Astrocyte (in vitro differentiated cells and primary cell): ENCODE results near the gene WHRN. TPM values are rescaled to one million over a fixed set of nuclear protein-coding genes. Genes with fewer than 3 reads are reported as not detected.

Experiments used
- DNase-seq: peaks from one replicate; pipeline ENCODE4 v3.0.0-alpha.2; 2010; ENCODE audit warnings: low read depth
- FAIRE-seq: peaks from 2 replicates; lab custom pipeline; 2011; peaks lifted over from hg19 to GRCh38; lab: Jason Lieb, UNC
- H2AFZ ChIP-seq: 2 replicates; pipeline ENCODE4 v1.6.0; 2012; ENCODE audit warnings: low read depth, low read length, inconsistent platforms
- H3K27ac ChIP-seq: 2 replicates; pipeline ENCODE4 v1.5.1; 2011; ENCODE audit warnings: low read depth, low read length, inconsistent platforms
- H3K27me3 ChIP-seq: 2 replicates; pipeline ENCODE4 v1.6.0; 2011; ENCODE audit warnings: low read length, inconsistent platforms; ENCODE audit not compliant: insufficient read depth
- H3K36me3 ChIP-seq: 2 replicates; pipeline ENCODE4 v1.5.1; 2011; ENCODE audit warnings: low read length, inconsistent platforms; ENCODE audit not compliant: insufficient read depth
- H3K4me1 ChIP-seq: 2 replicates; pipeline ENCODE4 v1.5.1; 2011; ENCODE audit warnings: low read length, inconsistent platforms; ENCODE audit not compliant: insufficient read depth
- H3K4me2 ChIP-seq: 2 replicates; pipeline ENCODE4 v1.6.0; 2012; ENCODE audit warnings: low read length, inconsistent platforms
- H3K4me3 ChIP-seq: 2 replicates; pipeline ENCODE4 v1.5.1; 2011; ENCODE audit warnings: low read depth, mild to moderate bottlenecking, low read length, inconsistent platforms; ENCODE audit not compliant: insufficient read depth
- H3K79me2 ChIP-seq: 2 replicates; pipeline ENCODE4 v1.6.0; 2012; ENCODE audit warnings: mild to moderate bottlenecking, low read length, inconsistent platforms; ENCODE audit not compliant: insufficient read depth
- H3K9ac ChIP-seq: 2 replicates; pipeline ENCODE4 v1.6.0; 2012; ENCODE audit warnings: mild to moderate bottlenecking, low read length, inconsistent platforms
- H3K9me3 ChIP-seq: 2 replicates; pipeline ENCODE4 v1.5.1; 2012; ENCODE audit warnings: low read depth, mild to moderate bottlenecking, low read length, inconsistent platforms; ENCODE audit not compliant: insufficient read depth
- H4K20me1 ChIP-seq: 2 replicates; pipeline ENCODE4 v1.6.0; 2012; ENCODE audit warnings: low read length, inconsistent platforms; ENCODE audit not compliant: insufficient read depth
- H3K27ac Mint-ChIP-seq: one replicate; pipeline ENCODE4 v1.8.0; 2021; ENCODE audit warnings: mild to moderate bottlenecking, mixed read lengths; ENCODE audit not compliant: unreplicated experiment
- H3K27me3 Mint-ChIP-seq: one replicate; pipeline ENCODE4 v1.8.0; 2021; ENCODE audit warnings: low read depth, mixed read lengths; ENCODE audit not compliant: unreplicated experiment
- H3K36me3 Mint-ChIP-seq: one replicate; pipeline ENCODE4 v1.8.0; 2021; ENCODE audit warnings: low read depth, mixed read lengths; ENCODE audit not compliant: unreplicated experiment
- H3K4me1 Mint-ChIP-seq: one replicate; pipeline ENCODE4 v1.8.0; 2021; ENCODE audit warnings: low read depth, mixed read lengths; ENCODE audit not compliant: unreplicated experiment
- H3K4me3 Mint-ChIP-seq: one replicate; pipeline ENCODE4 v1.8.0; 2021; ENCODE audit warnings: mild to moderate bottlenecking, moderate library complexity, mixed read lengths; ENCODE audit not compliant: unreplicated experiment
- H3K9me3 Mint-ChIP-seq: one replicate; pipeline ENCODE4 v1.8.0; 2021; ENCODE audit warnings: mild to moderate bottlenecking, mixed read lengths; ENCODE audit not compliant: unreplicated experiment
- EZH2 ChIP-seq: IDR thresholded peaks from 2 replicates; pipeline ENCODE4 v1.6.1; 2012; ENCODE audit warnings: mild to moderate bottlenecking, low read length, inconsistent platforms; ENCODE audit not compliant: insufficient read depth
- total RNA-seq: library from RNA; stranded (reverse); gene quantifications from 2 replicates; pipeline ENCODE4 v1.2.1, GENCODE V29; 2021
- TF ChIP-seq, protein P1 (sequence below): IDR thresholded peaks from 2 replicates; pipeline ENCODE4 v1.5.1; 2011; ENCODE audit warnings: low read depth, mild to moderate bottlenecking, inconsistent platforms, low read length, moderate library complexity; ENCODE audit not compliant: insufficient read depth

Gene WHRN
- total RNA-seq, 1 donor from 2014 or later = 10.2 TPM

DNA sequence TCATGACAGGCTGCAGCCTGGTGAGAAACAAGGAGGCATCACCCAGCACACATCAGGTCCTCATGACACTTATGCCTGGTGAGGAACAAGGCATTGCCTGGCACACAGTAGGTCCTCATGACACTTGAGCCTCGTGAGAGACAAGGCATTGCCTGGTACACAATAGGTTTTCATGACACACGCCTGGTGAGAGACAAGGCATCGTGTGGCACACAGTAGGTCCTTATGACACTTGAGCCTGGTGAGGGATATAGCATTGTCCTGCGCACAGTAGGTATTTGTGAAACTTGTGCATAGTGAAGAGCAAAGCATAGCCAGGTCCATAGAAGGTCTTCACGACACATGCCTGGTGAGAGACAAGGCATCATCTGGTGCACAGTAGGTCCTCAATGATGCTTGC, 23.5 kb downstream of the WHRN start:
- Mint-ChIP-seq H3K4me3 (no peak overlapping the region), H3K36me3 (peaks cover 16% of the 10 kb centered on the region), H3K27ac (no peak overlapping the region), H3K27me3 (peaks cover 26% of the 10 kb centered on the region), H3K4me1 (peaks cover 10% of the 10 kb centered on the region), H3K9me3 (no peaks in the 10 kb centered on the region)
- no peak for TF ChIP-seq EZH2
- TF ChIP-seq, protein P1, sequence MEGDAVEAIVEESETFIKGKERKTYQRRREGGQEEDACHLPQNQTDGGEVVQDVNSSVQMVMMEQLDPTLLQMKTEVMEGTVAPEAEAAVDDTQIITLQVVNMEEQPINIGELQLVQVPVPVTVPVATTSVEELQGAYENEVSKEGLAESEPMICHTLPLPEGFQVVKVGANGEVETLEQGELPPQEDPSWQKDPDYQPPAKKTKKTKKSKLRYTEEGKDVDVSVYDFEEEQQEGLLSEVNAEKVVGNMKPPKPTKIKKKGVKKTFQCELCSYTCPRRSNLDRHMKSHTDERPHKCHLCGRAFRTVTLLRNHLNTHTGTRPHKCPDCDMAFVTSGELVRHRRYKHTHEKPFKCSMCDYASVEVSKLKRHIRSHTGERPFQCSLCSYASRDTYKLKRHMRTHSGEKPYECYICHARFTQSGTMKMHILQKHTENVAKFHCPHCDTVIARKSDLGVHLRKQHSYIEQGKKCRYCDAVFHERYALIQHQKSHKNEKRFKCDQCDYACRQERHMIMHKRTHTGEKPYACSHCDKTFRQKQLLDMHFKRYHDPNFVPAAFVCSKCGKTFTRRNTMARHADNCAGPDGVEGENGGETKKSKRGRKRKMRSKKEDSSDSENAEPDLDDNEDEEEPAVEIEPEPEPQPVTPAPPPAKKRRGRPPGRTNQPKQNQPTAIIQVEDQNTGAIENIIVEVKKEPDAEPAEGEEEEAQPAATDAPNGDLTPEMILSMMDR = no peak
- H3K79me2 ChIP-seq = no peaks in the 10 kb centered on the region
- no peak for FAIRE-seq
- H3K27me3 ChIP-seq = peaks cover 3% of the 10 kb centered on the region
- no peaks in the 10 kb centered on the region for H3K36me3 ChIP-seq
- no peaks in the 10 kb centered on the region for H3K9me3 ChIP-seq
- peaks cover 8% of the 10 kb centered on the region for H3K4me1 ChIP-seq
- H4K20me1 ChIP-seq = peaks cover 12% of the 10 kb centered on the region
- H2AFZ ChIP-seq = no peak overlapping the region
- DNase-seq = no peak
- no peak overlapping the region for H3K4me3 ChIP-seq
- H3K27ac ChIP-seq = no peak overlapping the region
- H3K4me2 ChIP-seq = no peak overlapping the region
- no peak overlapping the region for H3K9ac ChIP-seq

DNA sequence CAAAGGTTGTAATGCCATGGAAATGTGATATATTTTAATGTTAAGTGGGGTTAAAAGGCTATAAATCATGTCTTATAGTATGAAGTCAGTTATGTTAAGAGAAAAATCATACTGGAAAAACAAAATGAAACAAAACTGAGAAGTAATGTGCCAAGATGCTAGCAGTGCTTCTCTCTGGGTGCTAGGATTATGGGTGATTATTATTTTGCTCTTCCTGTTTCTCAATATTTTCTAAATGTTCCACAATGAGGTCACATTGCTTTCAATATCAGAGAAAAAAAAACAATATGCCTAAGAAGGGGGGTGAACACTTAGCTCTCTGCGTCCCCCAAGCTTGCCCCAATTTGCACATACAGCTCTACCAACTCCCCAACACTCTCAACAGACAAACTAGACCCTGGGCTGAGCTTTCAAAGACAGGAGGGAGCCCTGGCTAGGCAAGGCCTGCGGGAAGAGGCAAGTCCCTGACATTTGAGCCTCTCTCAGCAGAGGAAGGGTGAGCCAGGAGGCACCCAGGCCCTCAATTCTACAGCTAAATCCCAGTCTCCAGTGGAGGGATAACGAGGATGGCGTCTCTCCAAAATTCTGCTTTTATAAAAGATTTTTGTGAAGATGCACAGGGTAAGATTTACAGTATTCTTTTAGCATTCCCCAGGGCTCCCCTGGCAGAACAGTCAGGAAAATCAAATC, 24.4 kb downstream of the WHRN start:
- peaks cover 31% of the 10 kb centered on the region for H3K27me3 Mint-ChIP-seq
- Histone ChIP-seq H4K20me1 (peaks cover 12% of the 10 kb centered on the region), H3K36me3 (no peaks in the 10 kb centered on the region), H3K27me3 (peaks cover 3% of the 10 kb centered on the region), H3K4me1 (peaks cover 8% of the 10 kb centered on the region), H3K79me2 (no peaks in the 10 kb centered on the region), H3K27ac (no peak overlapping the region), H2AFZ (no peak overlapping the region), H3K4me3 (no peak overlapping the region), H3K9ac (no peak overlapping the region), H3K9me3 (no peaks in the 10 kb centered on the region), H3K4me2 (no peak overlapping the region)
- H3K27ac Mint-ChIP-seq = no peak overlapping the region
- no peak for TF ChIP-seq EZH2
- TF ChIP-seq, protein P1 = no peak
- no peak overlapping the region for H3K4me3 Mint-ChIP-seq
- H3K4me1 Mint-ChIP-seq = peaks cover 3% of the 10 kb centered on the region
- H3K36me3 Mint-ChIP-seq = peaks cover 18% of the 10 kb centered on the region
- H3K9me3 Mint-ChIP-seq = no peaks in the 10 kb centered on the region
- FAIRE-seq = no peak
- DNase-seq = no peak

DNA sequence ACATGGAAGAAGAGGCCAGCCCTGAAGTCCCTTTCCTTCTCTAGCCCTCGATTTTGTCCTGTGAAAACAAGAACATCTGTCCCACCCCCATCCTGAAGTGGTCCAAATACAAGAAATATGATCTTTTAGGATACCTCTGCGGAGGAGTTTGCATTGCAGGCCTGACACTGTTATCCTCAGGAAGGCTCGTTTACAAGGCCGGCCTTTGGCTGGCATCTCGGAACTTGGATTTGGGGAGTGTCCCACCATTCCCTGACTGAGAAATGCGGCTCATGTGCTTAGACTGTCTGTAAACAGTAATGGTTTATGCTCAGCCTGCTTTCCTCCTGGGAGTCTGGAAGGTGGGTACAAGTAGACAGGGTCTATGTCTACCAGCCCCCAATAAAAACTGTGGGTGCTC, 26.4 kb downstream of the WHRN start:
- no peaks in the 10 kb centered on the region for H3K4me1 ChIP-seq
- H2AFZ ChIP-seq = no peak overlapping the region
- no peak overlapping the region for H3K4me3 ChIP-seq
- H3K36me3 ChIP-seq = no peaks in the 10 kb centered on the region
- Mint-ChIP-seq H3K9me3 (no peaks in the 10 kb centered on the region), H3K4me1 (peaks cover 9% of the 10 kb centered on the region), H3K4me3 (no peak overlapping the region), H3K27ac (no peak overlapping the region), H3K36me3 (peaks cover 19% of the 10 kb centered on the region), H3K27me3 (peaks cover 34% of the 10 kb centered on the region)
- H3K9me3 ChIP-seq = no peaks in the 10 kb centered on the region
- no peaks in the 10 kb centered on the region for H3K27me3 ChIP-seq
- H3K4me2 ChIP-seq = no peak overlapping the region
- H3K27ac ChIP-seq = no peak overlapping the region
- no peaks in the 10 kb centered on the region for H3K79me2 ChIP-seq
- H3K9ac ChIP-seq = no peak overlapping the region
- no peak for FAIRE-seq
- peaks cover 2% of the 10 kb centered on the region for H4K20me1 ChIP-seq
- no peak for DNase-seq
- no peak for TF ChIP-seq EZH2
- TF ChIP-seq, protein P1 = no peak
